ENCODE data around the gene CNGA2.
A peak's percentile ranks its signal among the peaks of the same experiment; 100 is the strongest.

Gene CNGA2

GRCh38 chrX:151702026-151702714 is 32.4 kb upstream of the CNGA2 start:
- TF ChIP-seq POLR2A (IDR thresholded peaks at IDR 0.05; ENCODE audit: low read length) (no peak), GATA1 (IDR thresholded peaks at IDR 0.05; ENCODE audit: low read depth, low read length) (no peak)

GRCh38 chrX:151702741-151703340 is 31.7 kb upstream of the CNGA2 start:
- TF ChIP-seq GATA1 (IDR thresholded peaks at IDR 0.05; ENCODE audit: low read depth, low read length) (no peak), POLR2A (IDR thresholded peaks at IDR 0.05; ENCODE audit: low read length) (no peak)
- DNase-seq = no peak

More at GRCh38 chrX:151702026-151702714, 32.4 kb upstream of the CNGA2 start:
- DNase-seq = no peak

- no peak for TF ChIP-seq POLR2A (IDR thresholded peaks at IDR 0.05; ENCODE audit: low read length)
These were observed 31.1 kb upstream of the CNGA2 start for GRCh38 chrX:151703487-151703886.

GRCh38 chrX:151704041-151704663 is 30.4 kb upstream of the CNGA2 start:
- no peak for DNase-seq

More at GRCh38 chrX:151703487-151703886, 31.1 kb upstream of the CNGA2 start:
- DNase-seq = no peak

GRCh38 chrX:151708821-151709220 is 25.7 kb upstream of the CNGA2 start:
- DNase-seq = no peak
- no peak for TF ChIP-seq POLR2A (IDR thresholded peaks at IDR 0.05; ENCODE audit: low read length)
- TF ChIP-seq GATA1 (IDR thresholded peaks at IDR 0.05; ENCODE audit: low read depth, low read length) = no peak

More at GRCh38 chrX:151704041-151704663, 30.4 kb upstream of the CNGA2 start:
- TF ChIP-seq POLR2A (IDR thresholded peaks at IDR 0.05; ENCODE audit: low read length) (no peak), GATA1 (IDR thresholded peaks at IDR 0.05; ENCODE audit: low read depth, low read length) (no peak)

GRCh38 chrX:151710457-151710856 is 24.1 kb upstream of the CNGA2 start:
- no peak for TF ChIP-seq POLR2A (IDR thresholded peaks at IDR 0.05; ENCODE audit: low read length)
- TF ChIP-seq GATA1 (IDR thresholded peaks at IDR 0.05; ENCODE audit: low read depth, low read length) = no peak
- DNase-seq = no peak

- TF ChIP-seq GATA1 (IDR thresholded peaks at IDR 0.05; ENCODE audit: low read depth, low read length) (no peak), POLR2A (IDR thresholded peaks at IDR 0.05; ENCODE audit: low read length) (no peak)
- DNase-seq = no peak
These were observed 23.4 kb upstream of the CNGA2 start for GRCh38 chrX:151711154-151711553.

- DNase-seq = no peak
- TF ChIP-seq POLR2A (IDR thresholded peaks at IDR 0.05; ENCODE audit: low read length) = no peak
- no peak for TF ChIP-seq GATA1 (IDR thresholded peaks at IDR 0.05; ENCODE audit: low read depth, low read length)
These were observed 22.8 kb upstream of the CNGA2 start for GRCh38 chrX:151711787-151712186.

GRCh38 chrX:151712253-151712652 is 22.3 kb upstream of the CNGA2 start:
- no peak for TF ChIP-seq POLR2A (IDR thresholded peaks at IDR 0.05; ENCODE audit: low read length)
- no peak for TF ChIP-seq GATA1 (IDR thresholded peaks at IDR 0.05; ENCODE audit: low read depth, low read length)
- DNase-seq = no peak

GRCh38 chrX:151713849-151714248 is 20.7 kb upstream of the CNGA2 start:
- DNase-seq = peak; percentile 5 to 41
- TF ChIP-seq POLR2A (IDR thresholded peaks at IDR 0.05; ENCODE audit: low read length) (no peak), GATA1 (IDR thresholded peaks at IDR 0.05; ENCODE audit: low read depth, low read length) (no peak)

GRCh38 chrX:151714362-151714761 is 20.2 kb upstream of the CNGA2 start:
- no peak for DNase-seq
- TF ChIP-seq GATA1 (IDR thresholded peaks at IDR 0.05; ENCODE audit: low read depth, low read length) = no peak
- TF ChIP-seq POLR2A (IDR thresholded peaks at IDR 0.05; ENCODE audit: low read length) = no peak

GRCh38 chrX:151715752-151716151 is 18.8 kb upstream of the CNGA2 start, which contains the start of gene FATE1:
Gene FATE1, plus strand, starts transcription at chrX:151716035. Its CDS starts 85 bp downstream, at chrX:151716120.
- TF ChIP-seq GATA1 (IDR thresholded peaks at IDR 0.05; ENCODE audit: low read depth, low read length) (no peak), POLR2A (IDR thresholded peaks at IDR 0.05; ENCODE audit: low read length) (no peak)
- DNase-seq = no peak

GRCh38 chrX:151722241-151722846 is 12.2 kb upstream of the CNGA2 start:
- DNase-seq = peak; percentile 1 to 27
- no peak for TF ChIP-seq GATA1 (IDR thresholded peaks at IDR 0.05; ENCODE audit: low read depth, low read length)

GRCh38 chrX:151723156-151723760 is 11.3 kb upstream of the CNGA2 start:
- TF ChIP-seq GATA1 (IDR thresholded peaks at IDR 0.05; ENCODE audit: low read depth, low read length) (no peak), POLR2A (IDR thresholded peaks at IDR 0.05; ENCODE audit: low read length) (no peak)

More at GRCh38 chrX:151723156-151723760, 11.3 kb upstream of the CNGA2 start:
- no peak for DNase-seq

Data from erythroblast (primary cell).